Activated CD4-positive, alpha-beta T cell treated with anti-CD3 and anti-CD28 coated beads, Interleukin-2, Interleukin-4, amounts not matched to agents 100 ng/mL and 50 ng/mL, durations not matched to agents 16 hours and 8 hours (primary cell): ENCODE data around the gene C19orf38.
"Not testable (repeated sequence)": the region's sequence is repeated elsewhere in the genome, so short reads cannot be mapped to it uniquely, and the experiment has no call there.

Source experiments
- DNase-seq: peaks from one replicate; pipeline ENCODE4 v3.0.0-alpha.2; 2020; ENCODE audit warnings: low spot score

Gene C19orf38

DNA sequence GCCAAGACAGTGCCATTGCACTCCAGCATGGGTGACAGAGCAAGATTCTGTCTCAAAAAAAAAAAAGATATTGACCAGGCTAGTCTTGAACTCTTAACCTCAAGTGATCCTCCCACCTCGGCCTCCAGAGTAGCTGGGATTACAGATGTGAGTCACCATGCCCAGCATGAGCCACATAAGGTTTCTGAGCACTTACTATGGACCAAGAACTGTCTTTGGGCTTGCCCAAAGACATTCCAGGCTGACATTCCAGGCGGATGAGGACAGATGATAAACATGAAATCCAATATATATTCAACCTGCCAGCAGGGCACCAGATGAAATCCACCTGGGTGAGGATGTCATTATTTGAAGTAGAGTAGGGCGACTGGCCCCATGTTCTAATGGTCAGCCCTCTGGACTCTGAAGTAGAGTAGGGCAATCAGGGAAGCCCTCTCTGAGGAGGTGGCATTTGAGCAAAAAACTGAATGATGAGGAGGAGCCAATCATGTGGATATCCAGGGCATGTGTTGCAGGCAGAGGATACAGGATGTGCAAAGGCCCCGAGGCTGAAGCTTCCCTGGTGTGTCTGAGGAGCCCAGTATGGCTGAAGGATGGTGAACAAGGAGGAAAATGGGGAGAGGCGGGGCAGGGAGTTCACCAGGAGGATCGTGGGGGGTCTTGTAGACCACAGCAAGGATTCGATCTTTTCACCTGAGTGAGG is 4.0 kb downstream of the C19orf38 start:
- no peak for DNase-seq

DNA sequence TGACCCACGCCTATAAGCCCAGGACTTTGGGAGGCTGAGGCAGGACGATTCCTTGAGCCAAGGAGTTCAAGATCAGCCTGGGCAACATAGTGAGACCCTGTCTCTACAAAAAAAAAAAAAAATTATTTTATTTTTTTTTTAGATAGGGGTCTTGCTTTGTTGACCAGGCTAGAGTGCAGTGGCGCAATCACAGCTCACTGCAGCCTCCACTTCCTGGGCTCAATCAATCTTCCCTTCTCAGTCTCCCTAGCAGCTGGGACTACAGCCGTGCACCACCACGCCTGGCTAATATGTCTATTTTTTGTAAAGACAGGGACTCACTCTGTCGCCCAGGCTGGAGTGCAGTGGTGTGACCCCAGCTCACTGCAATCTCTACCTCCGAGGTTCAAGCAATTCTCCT is 4.7 kb downstream of the C19orf38 start:
- DNase-seq = no peak

DNA sequence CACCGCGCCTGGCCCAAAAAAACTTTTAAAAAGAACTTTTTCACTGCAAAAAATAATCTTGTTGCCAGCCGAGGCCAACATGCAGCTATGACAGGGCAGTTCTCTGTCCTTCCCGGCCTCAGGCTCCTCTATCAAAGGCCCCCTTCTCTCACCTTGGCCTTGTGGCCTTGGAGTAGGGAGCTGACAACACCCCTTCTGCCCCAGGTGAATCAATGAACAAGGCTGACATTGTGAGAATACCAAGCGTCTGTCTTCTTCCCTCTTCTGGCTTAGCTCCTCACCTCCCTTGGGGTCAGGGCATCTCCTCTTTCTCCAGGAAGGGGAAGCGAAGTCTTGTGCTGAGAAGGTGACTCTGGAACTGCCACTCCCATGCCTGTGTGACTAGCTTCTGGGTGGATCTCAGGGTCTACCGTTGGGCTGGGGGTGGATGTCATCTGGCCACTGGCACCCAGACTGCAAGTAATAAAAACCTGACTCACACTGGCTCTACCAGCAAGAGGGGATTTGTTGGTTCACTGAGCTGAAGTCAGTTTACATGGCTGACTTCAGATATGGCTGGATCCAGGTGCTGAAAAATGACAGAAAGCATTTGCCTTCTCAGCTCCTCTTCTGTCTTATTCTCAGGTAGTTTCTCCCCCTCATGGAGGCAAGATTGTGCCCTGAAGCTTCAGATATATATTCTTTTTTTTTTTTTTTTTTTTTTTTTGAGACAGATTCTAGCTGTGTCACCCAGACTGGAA is 6.3 kb downstream of the C19orf38 start:
- DNase-seq = no peak

DNA sequence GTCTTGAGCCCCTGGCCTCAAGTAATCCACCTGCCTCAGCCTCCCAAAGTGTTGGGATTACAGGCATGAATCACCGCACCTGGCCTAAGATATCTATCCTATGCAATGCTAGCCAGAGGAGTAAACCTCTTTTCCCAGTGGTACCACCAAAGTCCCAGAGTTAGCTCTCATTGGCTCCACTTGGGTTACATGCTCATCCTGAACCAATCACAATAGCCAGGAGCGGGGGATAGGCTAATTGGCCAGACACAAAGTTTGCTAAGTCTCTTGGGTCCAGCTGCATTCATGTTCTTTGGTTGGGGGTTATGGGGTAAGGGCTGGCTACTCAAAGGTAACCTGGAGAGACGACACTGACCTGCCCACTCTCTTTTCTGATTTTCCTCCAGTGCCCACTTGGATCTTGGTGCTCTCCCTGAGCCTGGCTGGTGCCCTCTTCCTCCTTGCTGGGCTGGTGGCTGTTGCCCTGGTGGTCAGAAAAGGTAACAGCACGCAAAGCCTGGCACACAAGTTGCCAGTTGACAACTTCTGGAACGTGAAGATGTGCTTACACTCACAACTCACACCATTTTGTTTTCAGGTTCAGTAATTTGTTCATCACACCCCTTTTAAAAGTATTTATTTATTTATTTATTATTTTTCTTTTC is 7.8 kb downstream of the C19orf38 start:
- no peak for DNase-seq

DNA sequence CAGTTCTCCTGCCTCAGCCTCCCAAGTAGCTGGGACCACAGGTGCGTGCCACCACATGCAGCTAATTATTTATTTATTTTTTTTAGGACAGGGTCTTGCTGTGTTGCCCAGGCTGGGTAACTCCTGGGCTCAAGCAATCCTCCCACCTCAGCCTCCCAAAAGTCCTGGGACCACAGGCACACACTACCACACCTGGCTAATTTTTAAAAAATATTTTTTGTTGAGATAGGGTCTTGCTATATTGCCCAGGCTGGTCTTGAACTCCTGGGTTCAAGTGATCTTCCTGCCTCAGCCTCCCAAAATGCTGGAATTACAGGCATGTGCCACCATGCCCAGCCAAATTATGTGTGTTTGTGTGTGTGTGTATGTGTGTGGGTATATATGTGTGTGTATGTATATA is 8.7 kb downstream of the C19orf38 start:
- DNase-seq = not testable (repeated sequence)

DNA sequence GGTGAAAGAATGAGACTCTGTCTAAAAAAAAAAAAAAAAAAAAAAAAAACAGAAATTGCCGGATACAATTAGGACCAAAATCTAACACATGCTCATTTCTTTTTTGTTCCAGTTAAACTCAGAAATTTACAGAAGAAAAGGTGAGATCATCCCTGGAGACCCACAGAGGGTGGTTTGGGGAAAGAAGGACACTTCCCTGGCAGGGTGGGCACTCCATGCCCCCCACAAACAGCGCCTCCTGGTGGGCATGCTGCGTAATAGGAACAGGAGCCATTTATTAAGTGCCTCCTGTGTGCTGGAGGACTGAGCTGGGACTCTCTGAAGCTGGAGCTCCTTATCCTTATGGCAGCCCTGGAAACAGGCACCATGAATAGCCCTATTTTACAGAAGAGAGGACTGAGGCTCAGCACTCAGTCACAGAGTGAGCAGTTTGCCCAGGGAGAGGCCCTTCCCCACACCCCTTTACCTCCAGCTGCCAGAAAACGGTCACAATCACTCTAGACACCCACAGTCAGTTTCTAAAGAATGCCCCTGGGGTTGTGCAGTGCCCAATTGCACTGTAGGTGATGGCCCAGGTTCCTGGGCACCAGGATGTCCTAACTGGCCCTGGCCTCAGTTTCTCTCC is 10.1 kb downstream of the C19orf38 start:
- DNase-seq = no peak

DNA sequence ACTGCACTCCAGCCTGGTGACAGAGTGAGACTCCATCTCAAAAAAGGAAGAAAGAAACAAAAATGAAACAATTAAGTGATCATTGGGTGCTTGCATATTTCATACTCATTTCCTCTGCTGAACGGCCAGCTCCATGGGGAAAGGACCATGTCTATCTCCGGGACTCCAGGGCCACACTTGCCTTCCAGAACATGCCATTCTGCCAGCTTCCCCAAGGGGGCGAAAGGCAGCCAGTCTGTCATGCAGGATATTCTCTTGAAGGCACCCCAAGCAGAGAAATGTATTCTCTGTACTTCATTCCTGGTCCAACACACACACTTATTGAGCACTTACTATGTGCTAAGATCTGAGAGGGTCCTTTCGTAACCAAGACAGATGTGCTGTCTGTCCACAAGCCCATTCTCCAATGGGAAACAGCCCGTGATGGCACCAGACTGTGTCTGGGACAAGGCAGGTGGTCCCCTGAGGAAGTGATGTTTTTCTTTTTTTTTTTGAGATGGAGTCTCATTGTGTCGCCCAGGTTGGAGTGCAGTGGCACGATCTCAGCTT is 13.0 kb downstream of the C19orf38 start:
- no peak for DNase-seq

DNA sequence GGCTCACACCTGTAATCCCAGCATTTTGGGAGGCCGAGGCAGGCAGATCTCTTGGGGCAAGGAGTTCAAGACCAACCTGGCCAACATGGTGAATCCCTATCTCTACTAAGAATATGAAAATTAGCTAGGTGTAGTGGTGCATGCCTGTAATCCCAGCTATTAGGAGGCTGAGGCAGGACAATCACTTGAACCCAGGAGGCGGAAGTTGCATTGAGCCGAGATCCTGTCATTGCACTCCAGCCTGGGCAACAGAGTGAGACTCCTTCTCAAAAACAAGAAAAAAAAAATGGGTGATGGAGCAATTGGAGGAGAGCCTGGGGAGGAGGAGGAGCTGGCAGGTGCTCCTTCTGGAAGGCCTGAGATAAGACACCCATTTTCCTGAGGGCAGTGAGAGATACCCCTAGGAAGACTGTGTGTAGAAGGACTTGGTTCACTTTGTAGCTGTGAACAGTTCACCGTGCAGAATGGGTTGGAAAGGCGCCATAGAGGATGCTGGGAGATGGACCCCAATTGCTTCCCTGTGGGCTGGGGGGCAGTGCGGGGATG is 14.4 kb downstream of the C19orf38 start:
- no peak for DNase-seq

DNA sequence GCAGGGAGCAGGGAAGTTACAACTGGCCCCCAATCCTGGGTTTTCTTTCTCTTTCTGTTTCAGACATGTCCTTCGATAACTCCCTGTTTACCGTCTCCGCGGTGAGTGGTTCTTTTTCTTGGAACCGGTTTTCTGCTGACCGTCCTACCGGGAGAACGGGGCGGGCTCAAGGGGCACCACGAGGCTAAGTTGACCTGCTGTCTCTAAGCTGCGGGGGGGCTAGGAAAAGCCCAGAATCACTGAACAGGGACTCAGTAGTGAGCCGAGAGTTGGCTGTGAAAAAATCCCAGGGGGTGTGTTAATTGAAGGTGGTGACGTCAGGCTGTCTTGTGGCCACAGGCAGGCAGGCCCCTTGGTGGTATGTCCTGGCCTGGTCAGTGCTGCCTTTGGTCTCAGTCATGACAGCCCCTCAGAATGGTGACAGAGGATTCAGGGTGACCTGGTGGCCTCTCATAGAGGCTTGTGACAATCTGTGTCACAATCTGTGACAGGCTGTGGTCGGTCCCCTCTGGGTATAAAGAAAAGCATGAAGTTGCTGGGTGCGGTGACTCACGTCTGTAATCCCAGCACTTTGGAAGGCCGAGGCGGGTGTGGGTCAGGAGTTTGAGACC is 15.0 kb downstream of the C19orf38 start:
- DNase-seq = no peak

DNA sequence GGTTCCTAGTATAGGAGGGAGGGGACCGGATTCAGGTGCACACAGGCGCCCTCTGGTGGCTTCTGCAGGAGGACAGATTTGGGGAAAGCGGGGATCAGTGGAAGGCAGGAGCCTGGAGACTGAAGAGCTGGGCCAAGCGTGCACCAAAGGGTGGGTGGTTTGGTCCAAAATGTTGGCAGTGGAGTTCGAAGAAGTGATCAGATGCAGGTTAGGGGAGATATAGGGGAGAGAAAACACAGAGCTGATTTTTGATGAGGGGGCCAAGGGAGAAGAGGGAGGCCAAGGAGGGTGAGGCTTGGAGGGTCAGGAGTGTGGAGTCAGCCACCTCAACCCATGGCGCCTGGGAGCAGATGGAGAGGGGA is 16.3 kb downstream of the C19orf38 start:
- DNase-seq = peak; percentile 89

DNA sequence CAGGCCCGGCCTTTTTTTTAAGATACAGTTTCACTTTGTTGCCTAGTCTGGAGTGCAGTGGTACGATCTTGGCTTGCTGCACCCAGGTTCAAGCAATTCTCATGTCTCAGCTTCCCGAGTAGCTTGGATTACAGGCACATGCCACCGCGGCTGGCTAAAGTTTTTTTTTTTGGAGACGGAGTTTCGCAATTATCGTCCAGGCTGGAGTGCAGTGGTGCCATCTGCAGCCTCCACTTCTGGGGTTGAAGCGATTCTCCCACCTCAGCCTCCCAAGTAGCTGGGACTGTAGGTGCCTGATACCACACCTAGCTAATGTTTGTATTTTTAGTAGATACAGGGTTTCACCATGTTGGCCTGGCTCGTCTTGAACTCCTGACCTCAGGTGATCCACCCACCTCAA is 18.3 kb downstream of the C19orf38 start:
- no peak for DNase-seq

DNA sequence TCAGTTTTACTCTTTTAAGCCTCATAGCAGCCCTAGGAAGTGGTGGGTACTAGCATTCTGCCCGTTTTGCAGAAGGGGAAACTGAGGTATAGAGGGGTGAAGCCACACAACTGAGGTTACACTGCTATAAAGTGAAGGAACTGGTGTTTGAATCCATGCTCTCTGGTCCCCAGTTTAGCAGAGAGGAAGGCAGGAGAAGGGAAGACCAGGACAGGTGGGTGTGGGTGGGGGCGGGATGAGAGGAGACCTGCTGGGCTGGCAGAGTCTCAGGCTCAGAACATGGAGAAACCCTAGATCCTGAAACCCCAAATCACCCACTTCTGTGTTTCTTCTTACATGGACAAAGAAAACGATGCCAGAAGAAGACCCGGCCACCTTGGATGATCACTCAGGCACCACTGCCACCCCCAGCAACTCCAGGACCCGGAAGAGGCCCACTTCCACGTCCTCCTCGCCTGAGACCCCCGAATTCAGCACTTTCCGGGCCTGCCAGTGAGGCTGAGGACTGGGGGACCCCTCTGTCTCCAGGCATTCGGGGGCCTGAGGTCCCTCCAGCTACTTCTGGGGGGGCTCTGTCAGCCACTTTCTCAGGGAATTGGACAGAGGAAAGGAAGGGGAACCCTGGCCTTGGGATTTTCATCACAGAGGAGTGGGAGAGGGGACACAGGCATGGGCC is 20.8 kb downstream of the C19orf38 start:
- DNase-seq = no peak

DNA sequence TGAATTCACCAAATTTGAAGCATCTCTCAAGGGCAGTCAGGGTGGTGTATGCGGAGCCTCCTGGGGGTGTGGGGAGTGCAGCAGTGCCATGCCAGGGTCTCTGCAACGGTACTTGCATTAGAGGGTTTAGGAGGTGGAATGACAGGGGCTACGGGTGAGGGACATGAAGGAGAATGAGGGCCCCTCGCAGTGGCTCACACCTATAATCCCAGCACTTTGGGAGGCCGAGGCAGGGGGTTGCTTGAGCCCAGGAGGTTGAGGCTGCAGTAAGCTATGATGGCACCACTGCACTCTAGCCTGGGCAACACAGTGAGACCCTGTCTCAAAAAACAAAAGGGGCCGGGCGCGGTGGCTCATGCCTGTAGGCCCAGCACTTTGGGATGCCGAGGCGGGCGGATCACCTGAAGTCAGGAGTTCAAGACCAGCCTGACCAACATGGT is 21.7 kb downstream of the C19orf38 start:
- DNase-seq = not testable (repeated sequence)

DNA sequence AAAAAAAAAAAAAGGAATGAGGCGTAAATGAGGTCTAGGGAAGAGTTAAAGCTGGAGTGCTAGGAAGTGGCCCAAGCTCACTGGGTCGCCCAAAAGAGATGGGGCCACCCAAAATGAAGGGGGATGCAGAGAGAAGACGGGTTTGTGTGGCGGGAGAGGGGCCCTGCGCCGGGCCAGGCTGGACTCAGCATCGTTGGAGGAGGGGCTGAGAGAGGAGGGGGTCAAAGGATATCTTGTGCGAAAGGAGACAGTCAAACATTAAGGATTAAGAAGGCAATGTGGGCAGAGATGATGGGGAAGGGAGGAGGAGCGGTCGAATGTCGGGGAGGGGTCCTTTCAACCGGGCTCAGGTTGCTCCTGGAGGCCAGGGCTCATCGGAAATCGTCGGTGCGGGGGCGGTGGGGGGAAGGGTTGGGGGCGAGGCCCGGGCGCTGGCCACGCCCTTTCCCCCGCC is 22.3 kb downstream of the C19orf38 start:
- DNase-seq = no peak

DNA sequence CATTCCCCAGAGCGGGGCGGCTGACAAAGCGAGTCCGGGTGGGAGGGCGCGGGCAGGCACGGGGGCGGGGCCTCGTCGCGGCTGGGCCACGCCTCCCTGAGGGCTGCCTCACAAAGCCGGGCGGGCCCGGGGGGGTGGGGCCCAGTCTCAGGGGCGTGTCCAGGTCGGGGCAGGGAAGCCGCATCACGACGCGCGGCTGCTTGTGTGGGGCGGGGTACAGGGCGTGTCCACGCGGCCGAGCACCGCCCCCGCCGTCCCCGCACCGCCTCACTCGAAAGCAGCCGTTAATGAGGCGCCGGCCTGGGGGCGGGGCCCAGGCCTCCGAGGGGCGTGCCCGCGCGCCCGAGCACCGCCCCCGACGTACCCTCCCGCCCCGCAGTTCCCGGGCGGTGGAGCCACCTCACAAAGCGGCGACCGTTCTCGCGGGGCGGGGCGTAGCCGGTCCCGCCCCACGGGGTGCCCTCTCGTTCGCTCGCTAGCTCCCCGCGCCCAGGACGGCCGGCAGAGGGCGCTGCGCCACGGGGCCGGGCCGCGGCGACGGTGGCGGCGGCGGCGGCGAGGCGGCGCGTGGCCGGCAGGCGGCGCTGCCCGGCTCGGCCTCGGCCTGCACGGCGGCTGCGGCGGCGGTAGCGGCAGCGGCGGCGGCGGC is 22.9 kb downstream of the C19orf38 start, which contains the start of gene CARM1:
TSS of gene CARM1 (plus strand) at position 599 of the 649 bp plus-strand sequence. CDS start 150 bp downstream, outside the sequence.
- peak; percentile 99 for DNase-seq

DNA sequence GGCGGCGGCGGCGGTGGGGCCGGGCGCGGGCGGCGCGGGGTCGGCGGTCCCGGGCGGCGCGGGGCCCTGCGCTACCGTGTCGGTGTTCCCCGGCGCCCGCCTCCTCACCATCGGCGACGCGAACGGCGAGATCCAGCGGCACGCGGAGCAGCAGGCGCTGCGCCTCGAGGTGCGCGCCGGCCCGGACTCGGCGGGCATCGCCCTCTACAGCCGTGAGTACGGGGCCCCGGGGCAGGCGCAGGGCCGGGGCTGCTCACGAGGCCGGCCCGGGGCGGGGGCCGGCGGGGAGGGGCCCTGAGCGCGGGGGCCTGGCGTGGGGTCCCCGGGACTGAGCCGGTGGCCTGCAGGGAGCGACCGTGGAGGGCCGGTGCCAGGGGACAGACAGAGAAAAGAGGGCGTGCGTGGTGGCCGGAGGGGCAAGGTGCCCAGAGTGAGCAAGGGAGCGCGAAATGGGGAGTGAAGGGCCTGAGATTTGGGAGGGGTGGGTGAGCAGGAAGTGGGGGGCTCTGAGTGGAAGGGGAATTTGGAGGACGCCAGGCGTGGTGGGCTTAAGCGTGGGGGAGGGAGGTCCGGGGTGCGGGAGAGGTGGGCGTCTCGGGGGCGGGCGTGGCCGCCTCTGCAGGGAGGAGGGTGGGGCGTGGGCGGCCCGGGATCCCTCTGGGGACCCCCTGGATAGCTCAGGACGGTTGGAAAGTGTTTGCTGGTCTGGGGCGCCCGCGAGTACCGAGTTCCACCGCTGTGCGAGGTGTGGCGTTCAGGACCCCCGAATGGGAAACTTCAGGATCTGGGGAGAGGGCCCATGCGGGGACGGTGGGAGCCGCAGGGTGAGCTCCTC is 23.7 kb downstream of the C19orf38 start:
- DNase-seq = no peak

DNA sequence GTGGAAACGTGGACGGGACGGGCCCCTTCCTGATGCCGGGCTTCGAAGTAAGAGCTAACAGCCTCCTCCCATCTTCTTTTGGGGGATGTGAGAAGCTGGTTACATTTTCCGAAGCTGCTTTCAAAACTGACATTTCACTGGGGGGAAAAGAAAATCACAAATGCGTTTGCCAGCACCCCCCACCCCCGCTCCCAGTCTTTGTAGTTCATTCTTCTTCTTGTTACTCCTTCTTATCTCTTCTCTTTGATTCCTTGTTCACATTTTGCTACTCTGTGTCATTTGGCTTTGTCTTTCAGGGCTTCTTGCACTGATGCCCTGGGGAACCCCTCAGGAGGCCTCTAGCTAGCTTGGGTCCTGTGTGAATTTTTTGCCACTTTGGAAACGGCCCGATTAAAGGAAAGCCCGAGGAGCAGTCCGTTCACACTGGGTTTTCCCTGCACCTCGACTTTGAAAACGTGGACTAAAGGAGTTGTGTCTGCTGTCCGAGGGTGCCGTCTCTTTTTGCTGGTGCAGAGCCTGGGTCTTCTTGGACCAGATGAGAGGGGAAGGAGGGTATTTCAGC is 24.4 kb downstream of the C19orf38 start:
- DNase-seq = no peak

DNA sequence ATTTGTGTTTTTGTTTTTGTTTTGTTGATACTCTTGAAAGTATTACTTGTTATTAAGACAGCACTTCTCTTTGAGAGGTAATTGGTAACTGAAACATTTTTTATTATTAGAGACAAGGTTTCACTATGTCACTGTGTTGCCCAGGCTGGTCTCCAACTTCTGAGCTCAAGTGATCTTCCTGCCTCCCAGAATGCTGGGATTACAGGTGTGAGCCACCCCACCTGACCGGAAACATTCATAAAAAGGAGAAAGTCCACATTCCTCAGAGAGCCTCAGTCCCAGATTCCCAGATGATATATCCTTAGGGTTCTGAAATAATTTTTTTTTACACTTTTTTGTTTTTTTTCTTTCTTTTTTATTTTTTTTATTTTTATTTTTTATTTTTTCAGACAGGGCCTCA is 25.8 kb downstream of the C19orf38 start:
- DNase-seq = no peak
